PFSK-1 (cell line): ENCODE data around the gene MAGI1.

ENCODE experiments used
- POLR2AphosphoS5 ChIP-seq: IDR thresholded peaks from 2 replicates; pipeline ENCODE4 v1.6.1; 2012; ENCODE audit warnings: low read depth, mild to moderate bottlenecking, control low read depth, low read length, moderate library complexity
- REST ChIP-seq, 2 experiments: IDR thresholded peaks; 2 replicates each; pipeline versions ENCODE4 v1.6.1 to v1.8.0; 2011 to 2012; ENCODE audit warnings: low read depth in 2 of 2, low read length in 2 of 2, control low read depth in 1 of 2, inconsistent platforms in 1 of 2, mild to moderate bottlenecking in 1 of 2, moderate library complexity in 1 of 2; ENCODE audit not compliant: insufficient read depth in 1 of 2
- TAF1 ChIP-seq: IDR thresholded peaks from 2 replicates; pipeline ENCODE4 v1.6.1; 2012; ENCODE audit warnings: low read length, control low read depth, borderline replicate concordance; ENCODE audit not compliant: insufficient read depth

GRCh38 chr3:65894126-65894525, 144.6 kb downstream of the MAGI1 start:
- TF ChIP-seq POLR2AphosphoS5, result no peak
- TF ChIP-seq REST (IDR thresholded peaks at IDR 0.05; ENCODE audit: insufficient read depth in 1 of 2, low read depth in 2 of 2, low read length in 2 of 2), result no peak
- TF ChIP-seq TAF1, result no peak
